GM23248 (cell line): ENCODE data around the gene HOOK2.

Experiments
- EZH2 ChIP-seq: fragments of 200-600 bp; sonication (generic); IDR thresholded peaks from 2 replicates; pipeline ENCODE4 v1.6.1; 2018; ENCODE audit warnings: antibody characterized with exemption, mild to moderate bottlenecking; ENCODE audit not compliant: insufficient read depth, poor library complexity, severe bottlenecking
- EZH2phosphoT487 ChIP-seq: fragments of 200-600 bp; sonication (generic); IDR thresholded peaks from 2 replicates; pipeline ENCODE4 v1.6.1; 2018; ENCODE audit warnings: antibody characterized with exemption, moderate library complexity, mild to moderate bottlenecking, low read depth; ENCODE audit not compliant: insufficient read depth

- TF ChIP-seq EZH2 (no peak), EZH2phosphoT487 (no peak)
These were observed 3.5 kb upstream of the HOOK2 start for GRCh38 chr19:12778905-12779161.
